Activated CD8-positive, alpha-beta memory T cell treated with anti-CD3 and anti-CD28 coated beads for 4 hours (primary cell): Measurements from ENCODE around the gene PEX16.

Experiments used
- DNase-seq, 2 donors: peaks; one replicate each; pipeline ENCODE4 v3.0.0-alpha.2; 2020; ENCODE audit warnings: low read depth in 2 of 2

PEX16 gene

GRCh38 chr11:45917623-45918330 is at the start of gene PEX16:
Gene PEX16, minus strand, starts transcription at chr11:45917877. Its CDS starts 66 bp downstream, at chr11:45917811.
- peak; percentile 82 to 93 for DNase-seq

- peak; percentile 24 to 44 for DNase-seq
These were observed 47.3 kb upstream of the PEX16 start for GRCh38 chr11:45964911-45965389.

GRCh38 chr11:45961751-45962240 is 44.1 kb upstream of the PEX16 start:
- no peak for DNase-seq

GRCh38 chr11:45960387-45961095 is 42.9 kb upstream of the PEX16 start:
- no peak for DNase-seq

- DNase-seq: no peak
These were observed 42.2 kb upstream of the PEX16 start for GRCh38 chr11:45959851-45960250.

GRCh38 chr11:45949992-45950407 is 32.3 kb upstream of the PEX16 start:
- no peak for DNase-seq

- no peak for DNase-seq
These were observed 30.7 kb upstream of the PEX16 start for GRCh38 chr11:45948356-45948755.

GRCh38 chr11:45947885-45948284 is 30.2 kb upstream of the PEX16 start:
- no peak for DNase-seq

- no peak for DNase-seq
These were observed 27.8 kb upstream of the PEX16 start for GRCh38 chr11:45945397-45945999.

GRCh38 chr11:45942381-45942780 is 24.7 kb upstream of the PEX16 start:
- no peak for DNase-seq

GRCh38 chr11:45941285-45941684 is 23.6 kb upstream of the PEX16 start:
- DNase-seq: no peak

- no peak for DNase-seq
These were observed 22.2 kb upstream of the PEX16 start for GRCh38 chr11:45939836-45940235.

GRCh38 chr11:45937916-45938315 is 20.2 kb upstream of the PEX16 start:
- no peak for DNase-seq

GRCh38 chr11:45936511-45937054 is 18.9 kb upstream of the PEX16 start:
- DNase-seq: no peak

GRCh38 chr11:45935349-45936064 is 17.8 kb upstream of the PEX16 start:
- DNase-seq: no peak

GRCh38 chr11:45934580-45935318 is 17.1 kb upstream of the PEX16 start:
- DNase-seq: no peak

GRCh38 chr11:45933846-45934579 is 16.3 kb upstream of the PEX16 start:
- DNase-seq: no peak

- DNase-seq: no peak
These were observed 15.6 kb upstream of the PEX16 start for GRCh38 chr11:45933131-45933831.

GRCh38 chr11:45932217-45932616 is 14.5 kb upstream of the PEX16 start:
- no peak for DNase-seq

- no peak for DNase-seq
These were observed 14.1 kb upstream of the PEX16 start for GRCh38 chr11:45931739-45932138.
